MCF 10A (cell line): ENCODE results near the gene SLC1A1. TPM values are rescaled to one million over a fixed set of nuclear protein-coding genes. Genes with fewer than 3 reads are reported as not detected.

Experiments
- BruUV-seq: library from RNA; stranded (reverse); fragments of 400-500 nt; replicated peaks from 2 replicates; lab custom pipeline; 2021; lab: Mats Ljungman, UMichigan
- CTCF ChIA-PET: fragments of 300-600 bp; sonication (Branson Sonifier 250); formaldehyde crosslinking; extraction: SDS; loops from one replicate; lab custom pipeline; 2021; ENCODE audit warnings: antibody characterized with exemption, inconsistent platforms; lab: Yijun Ruan, JAX
- POLR2A ChIA-PET: fragments of 300-600, 350-650 bp; sonication (Branson Sonifier 250); formaldehyde crosslinking; extraction: SDS; loops from one replicate; lab custom pipeline; 2020; ENCODE audit warnings: antibody characterized with exemption, inconsistent platforms; lab: Yijun Ruan, JAX
- DNase-seq: peaks from one replicate; pipeline ENCODE4 v3.0.0-alpha.2; 2018; ENCODE audit not compliant: unreplicated experiment
- H3K27ac Mint-ChIP-seq: one replicate; pipeline ENCODE4 v1.8.0; 2022; ENCODE audit warnings: mild to moderate bottlenecking, low read depth, mixed read lengths; ENCODE audit not compliant: unreplicated experiment
- H3K27me3 Mint-ChIP-seq: one replicate; pipeline ENCODE4 v1.8.0; 2022; ENCODE audit warnings: mixed read lengths; ENCODE audit not compliant: insufficient read depth, unreplicated experiment
- H3K36me3 Mint-ChIP-seq: one replicate; pipeline ENCODE4 v1.8.0; 2022; ENCODE audit warnings: mild to moderate bottlenecking, moderate library complexity, mixed read lengths; ENCODE audit not compliant: insufficient read depth, unreplicated experiment
- H3K4me1 Mint-ChIP-seq: one replicate; pipeline ENCODE4 v1.8.0; 2022; ENCODE audit warnings: mixed read lengths; ENCODE audit not compliant: insufficient read depth, unreplicated experiment
- H3K4me3 Mint-ChIP-seq: one replicate; pipeline ENCODE4 v1.8.0; 2022; ENCODE audit warnings: mild to moderate bottlenecking, moderate library complexity, mixed read lengths; ENCODE audit not compliant: unreplicated experiment
- H3K9me3 Mint-ChIP-seq: one replicate; pipeline ENCODE4 v1.8.0; 2022; ENCODE audit warnings: mixed read lengths; ENCODE audit not compliant: unreplicated experiment
- intact Hi-C: fragments of 100-400 bp; cut with micrococcal nuclease; formaldehyde crosslinking; loops from 2 replicates; pipeline ENCODE4 v1.14.1; 2022
- total RNA-seq: library from RNA; stranded (reverse); gene quantifications from 2 replicates; pipeline ENCODE4 v1.2.3, GENCODE V29; 2022
- TF ChIP-seq, protein P1 (sequence below): fragments of 200-600 bp; IDR thresholded peaks from one replicate; pipeline ENCODE4 v1.8.0; 2022; ENCODE audit warnings: antibody characterized with exemption, mild to moderate bottlenecking; ENCODE audit not compliant: unreplicated experiment

Gene SLC1A1
- total RNA-seq, 1 experiment from 2014 or later: 0.16 TPM

DNA sequence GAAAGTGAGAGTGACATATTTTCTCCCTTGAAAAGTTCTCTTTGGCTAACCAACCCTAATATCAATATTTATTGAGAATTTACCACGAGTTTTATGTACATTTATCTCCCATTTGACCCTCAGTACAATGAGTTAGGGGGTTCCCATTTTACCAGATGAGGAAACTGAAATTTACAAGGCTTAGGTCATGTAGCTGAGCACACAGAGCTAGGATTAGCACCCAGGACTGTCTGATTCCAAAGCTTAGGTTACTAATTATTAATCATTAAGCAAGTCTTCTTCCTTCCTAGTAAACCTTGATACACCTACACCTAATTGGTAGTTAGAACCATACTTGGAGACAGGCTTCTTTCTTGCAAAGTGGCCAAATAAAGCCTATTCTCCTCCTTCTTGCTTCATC is 12.2 kb downstream of the SLC1A1 start:
- TF ChIP-seq, protein P1, sequence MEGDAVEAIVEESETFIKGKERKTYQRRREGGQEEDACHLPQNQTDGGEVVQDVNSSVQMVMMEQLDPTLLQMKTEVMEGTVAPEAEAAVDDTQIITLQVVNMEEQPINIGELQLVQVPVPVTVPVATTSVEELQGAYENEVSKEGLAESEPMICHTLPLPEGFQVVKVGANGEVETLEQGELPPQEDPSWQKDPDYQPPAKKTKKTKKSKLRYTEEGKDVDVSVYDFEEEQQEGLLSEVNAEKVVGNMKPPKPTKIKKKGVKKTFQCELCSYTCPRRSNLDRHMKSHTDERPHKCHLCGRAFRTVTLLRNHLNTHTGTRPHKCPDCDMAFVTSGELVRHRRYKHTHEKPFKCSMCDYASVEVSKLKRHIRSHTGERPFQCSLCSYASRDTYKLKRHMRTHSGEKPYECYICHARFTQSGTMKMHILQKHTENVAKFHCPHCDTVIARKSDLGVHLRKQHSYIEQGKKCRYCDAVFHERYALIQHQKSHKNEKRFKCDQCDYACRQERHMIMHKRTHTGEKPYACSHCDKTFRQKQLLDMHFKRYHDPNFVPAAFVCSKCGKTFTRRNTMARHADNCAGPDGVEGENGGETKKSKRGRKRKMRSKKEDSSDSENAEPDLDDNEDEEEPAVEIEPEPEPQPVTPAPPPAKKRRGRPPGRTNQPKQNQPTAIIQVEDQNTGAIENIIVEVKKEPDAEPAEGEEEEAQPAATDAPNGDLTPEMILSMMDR: no peak
- intact Hi-C loops: no loop called here
- H3K36me3 Mint-ChIP-seq: no peaks in the 10 kb centered on the region
- ChIA-PET POLR2A (no interaction called here), CTCF (no interaction called here)
- no peak overlapping the region for H3K4me3 Mint-ChIP-seq
- H3K9me3 Mint-ChIP-seq: no peaks in the 10 kb centered on the region
- peaks cover 8% of the 10 kb centered on the region for H3K27me3 Mint-ChIP-seq
- no peak for DNase-seq
- BruUV-seq: no TSS peak
- H3K27ac Mint-ChIP-seq: no peak overlapping the region
- H3K4me1 Mint-ChIP-seq: no peaks in the 10 kb centered on the region

DNA sequence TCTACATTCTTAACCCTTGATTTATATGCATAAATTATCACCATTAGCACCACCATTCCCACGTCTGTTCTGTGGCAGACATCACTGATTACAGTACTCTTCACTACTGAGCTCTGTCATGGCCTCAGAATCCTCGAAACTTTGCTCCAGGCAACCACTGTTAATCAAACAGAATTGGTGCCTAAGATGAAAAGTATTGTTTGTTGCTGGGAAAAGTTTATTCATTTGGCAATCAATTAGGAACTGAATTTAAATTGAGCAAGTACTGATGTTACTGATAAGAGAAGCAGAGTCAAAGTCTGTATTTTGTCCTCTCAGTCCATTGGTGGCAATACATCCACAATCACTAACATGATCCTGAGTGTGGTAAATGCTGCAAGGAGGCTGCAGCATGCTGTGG is 12.8 kb downstream of the SLC1A1 start:
- POLR2A ChIA-PET: no interaction called here
- Mint-ChIP-seq H3K4me3 (no peak overlapping the region), H3K9me3 (no peaks in the 10 kb centered on the region), H3K4me1 (peaks cover 6% of the 10 kb centered on the region), H3K27ac (no peak overlapping the region), H3K27me3 (peaks cover 8% of the 10 kb centered on the region), H3K36me3 (no peaks in the 10 kb centered on the region)
- no TSS peak for BruUV-seq
- TF ChIP-seq, protein P1: no peak
- intact Hi-C loops: no loop called here
- CTCF ChIA-PET: no interaction called here
- no peak for DNase-seq

DNA sequence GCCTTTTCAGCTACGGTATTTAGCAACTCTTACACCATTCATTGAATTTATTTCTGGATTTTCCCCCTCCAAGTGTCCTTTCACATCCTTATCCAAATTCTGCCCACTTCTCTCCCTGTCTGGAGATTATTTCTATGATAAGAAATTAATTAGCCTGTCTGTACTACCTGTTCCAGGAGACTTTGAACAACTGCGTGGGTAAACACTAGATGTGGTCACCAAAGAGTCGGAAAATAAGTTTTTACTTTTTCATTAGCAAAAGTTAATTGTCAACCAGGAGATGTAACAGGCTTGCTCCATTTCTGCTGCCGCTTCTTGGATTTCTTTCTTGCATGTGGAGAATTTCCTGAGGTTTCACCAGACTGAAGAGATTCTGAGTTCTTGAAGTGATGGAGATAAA is 14.0 kb downstream of the SLC1A1 start:
- no TSS peak for BruUV-seq
- H3K4me3 Mint-ChIP-seq: no peak overlapping the region
- DNase-seq: no peak
- peaks cover 14% of the 10 kb centered on the region for H3K4me1 Mint-ChIP-seq
- TF ChIP-seq, protein P1: no peak
- intact Hi-C loops: no loop called here
- no peaks in the 10 kb centered on the region for H3K36me3 Mint-ChIP-seq
- POLR2A ChIA-PET: interaction anchor here (0.6 kb wide), 1 partner anchor 75 kb away, joined by 4 read pairs; no protein-coding TSS in a partner anchor
- H3K27ac Mint-ChIP-seq: no peak overlapping the region
- no peaks in the 10 kb centered on the region for H3K9me3 Mint-ChIP-seq
- CTCF ChIA-PET: no interaction called here
- H3K27me3 Mint-ChIP-seq: peaks cover 8% of the 10 kb centered on the region

GRCh38 chr9:4506490-4506889 is 16.2 kb downstream of the SLC1A1 start:
- POLR2A ChIA-PET: no interaction called here

More at GRCh38 chr9:4506490-4506889, 16.2 kb downstream of the SLC1A1 start:
- Mint-ChIP-seq H3K4me3 (no peak overlapping the region), H3K36me3 (no peaks in the 10 kb centered on the region), H3K27me3 (peaks cover 8% of the 10 kb centered on the region), H3K9me3 (no peaks in the 10 kb centered on the region), H3K27ac (no peak overlapping the region), H3K4me1 (peaks cover 14% of the 10 kb centered on the region)
- BruUV-seq: no TSS peak
- DNase-seq: no peak
- CTCF ChIA-PET: interaction anchor here (0.6 kb wide), 1 partner anchor 592 kb away, joined by 3 read pairs; no protein-coding TSS in a partner anchor
- TF ChIP-seq, protein P1: no peak
- intact Hi-C loops: no loop called here
